Measurements from ENCODE around the gene TAS2R1. TPM values are rescaled to one million over a fixed set of nuclear protein-coding genes. Genes with fewer than 3 reads are reported as not detected.

The TAS2R1 gene
- total RNA-seq, 2 experiments from 2014 or later: not detected

DNA sequence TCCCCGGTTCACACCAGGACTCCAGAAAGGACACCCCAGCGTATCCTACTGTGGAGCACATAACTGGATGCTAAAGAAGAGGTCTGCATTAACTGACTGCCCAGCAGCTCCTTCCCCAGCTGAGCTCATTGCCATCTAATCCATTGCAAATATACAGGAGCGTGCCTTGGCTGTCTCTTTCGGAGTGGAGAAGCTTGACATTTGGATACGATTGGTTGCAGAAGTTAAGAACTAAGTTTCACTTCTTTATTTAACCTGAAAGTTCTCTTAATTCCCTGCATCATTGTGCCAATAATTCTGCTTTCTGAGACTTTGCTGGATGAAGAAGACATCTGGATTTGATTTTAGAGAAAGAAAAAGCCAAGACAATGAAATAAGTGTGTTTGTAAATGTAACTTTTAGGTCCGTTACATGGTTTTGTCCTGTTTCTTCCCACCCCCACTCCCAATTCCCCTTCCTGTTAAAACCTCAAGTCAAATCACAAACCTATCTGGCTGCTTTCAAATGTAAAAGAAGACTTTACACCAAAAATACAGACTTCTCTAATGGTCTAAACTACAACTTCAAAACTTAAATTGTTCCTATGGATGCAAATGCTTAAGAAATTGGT, 33.9 kb downstream of the TAS2R1 start:
- POLR2A ChIA-PET: no interaction called here
- no peak for ATAC-seq (ENCODE audit: poor library complexity)

DNA sequence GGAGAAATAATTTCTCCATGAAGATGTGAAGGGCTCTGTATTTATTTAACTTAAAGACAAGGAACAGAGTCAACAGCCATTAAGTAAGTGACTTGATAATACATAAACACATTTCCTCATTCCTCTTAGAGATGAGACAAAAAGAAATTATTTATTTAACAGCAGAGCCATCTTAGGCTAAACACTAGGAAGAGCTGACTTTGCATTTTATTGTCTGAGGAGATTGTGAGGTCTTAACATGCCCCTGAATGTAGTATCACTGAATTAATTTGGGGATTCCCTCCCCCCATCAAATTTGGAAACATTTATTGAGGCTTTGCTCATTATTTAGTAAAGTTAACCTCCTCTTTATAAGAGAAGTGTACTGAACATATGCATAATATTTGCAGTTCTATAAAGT, 35.2 kb downstream of the TAS2R1 start:
- Histone ChIP-seq H3K27me3 (ENCODE audit: control insufficient read depth in 1 of 2, insufficient read depth in 2 of 2, low read length in 2 of 2) (no peaks in the 10 kb centered on the region), H3K4me1 (ENCODE audit: insufficient read depth, low read length) (no peaks in the 10 kb centered on the region), H3K36me3 (ENCODE audit: insufficient read depth, low read length) (no peaks in the 10 kb centered on the region), H3K4me3 (ENCODE audit: low read length) (no peak overlapping the region), H3K9me3 (ENCODE audit: control insufficient read depth in 1 of 2, insufficient read depth in 1 of 2, low read length in 2 of 2) (peaks cover 0 to under 1% of the 10 kb centered on the region in 2 experiments), H3K27ac (ENCODE audit: low read depth in 1 of 2, low read length in 2 of 2) (no peak overlapping the region)
- intact Hi-C loops (cut with DNase I, micrococcal nuclease): no loop called here
- no peaks in the 10 kb centered on the region for H3K9me3 Mint-ChIP-seq
- ChIA-PET CTCF (no interaction called here), POLR2A (no interaction called here)
- no peaks in the 10 kb centered on the region for H3K27me3 Mint-ChIP-seq
- DNase-seq (no peak), ATAC-seq (ENCODE audit: poor library complexity) (no peak)
- TF ChIP-seq, protein P1, sequence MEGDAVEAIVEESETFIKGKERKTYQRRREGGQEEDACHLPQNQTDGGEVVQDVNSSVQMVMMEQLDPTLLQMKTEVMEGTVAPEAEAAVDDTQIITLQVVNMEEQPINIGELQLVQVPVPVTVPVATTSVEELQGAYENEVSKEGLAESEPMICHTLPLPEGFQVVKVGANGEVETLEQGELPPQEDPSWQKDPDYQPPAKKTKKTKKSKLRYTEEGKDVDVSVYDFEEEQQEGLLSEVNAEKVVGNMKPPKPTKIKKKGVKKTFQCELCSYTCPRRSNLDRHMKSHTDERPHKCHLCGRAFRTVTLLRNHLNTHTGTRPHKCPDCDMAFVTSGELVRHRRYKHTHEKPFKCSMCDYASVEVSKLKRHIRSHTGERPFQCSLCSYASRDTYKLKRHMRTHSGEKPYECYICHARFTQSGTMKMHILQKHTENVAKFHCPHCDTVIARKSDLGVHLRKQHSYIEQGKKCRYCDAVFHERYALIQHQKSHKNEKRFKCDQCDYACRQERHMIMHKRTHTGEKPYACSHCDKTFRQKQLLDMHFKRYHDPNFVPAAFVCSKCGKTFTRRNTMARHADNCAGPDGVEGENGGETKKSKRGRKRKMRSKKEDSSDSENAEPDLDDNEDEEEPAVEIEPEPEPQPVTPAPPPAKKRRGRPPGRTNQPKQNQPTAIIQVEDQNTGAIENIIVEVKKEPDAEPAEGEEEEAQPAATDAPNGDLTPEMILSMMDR (IDR thresholded peaks at IDR 0.05): no peak
- H3K36me3 Mint-ChIP-seq (ENCODE audit: low read depth): no peaks in the 10 kb centered on the region
- no peak overlapping the region for H3K27ac Mint-ChIP-seq
- H3K4me3 Mint-ChIP-seq: no peak overlapping the region
- no peaks in the 10 kb centered on the region for H3K4me1 Mint-ChIP-seq (ENCODE audit: low read depth)

More for the DNA sequence above, 33.9 kb downstream of the TAS2R1 start:
- TF ChIP-seq, protein P1 (IDR thresholded peaks at IDR 0.05): no peak
- H3K27me3 ChIP-seq (ENCODE audit: control insufficient read depth in 1 of 2, insufficient read depth in 2 of 2, low read length in 2 of 2): no peaks in the 10 kb centered on the region
- H3K27ac Mint-ChIP-seq: no peak overlapping the region
- H3K4me1 ChIP-seq (ENCODE audit: insufficient read depth, low read length): no peaks in the 10 kb centered on the region
- peaks cover 0 to 3% of the 10 kb centered on the region in 2 experiments for H3K9me3 ChIP-seq (ENCODE audit: control insufficient read depth in 1 of 2, insufficient read depth in 1 of 2, low read length in 2 of 2)
- H3K27me3 Mint-ChIP-seq: no peaks in the 10 kb centered on the region
- peaks cover 3% of the 10 kb centered on the region for H3K9me3 Mint-ChIP-seq
- no peaks in the 10 kb centered on the region for H3K36me3 Mint-ChIP-seq (ENCODE audit: low read depth)
- H3K4me1 Mint-ChIP-seq (ENCODE audit: low read depth): no peaks in the 10 kb centered on the region
- H3K36me3 ChIP-seq (ENCODE audit: insufficient read depth, low read length): no peaks in the 10 kb centered on the region
- CTCF ChIA-PET: no interaction called here
- DNase-seq: no peak
- H3K27ac ChIP-seq (ENCODE audit: low read depth in 1 of 2, low read length in 2 of 2): no peak overlapping the region
- no peak overlapping the region for H3K4me3 ChIP-seq (ENCODE audit: low read length)
- H3K4me3 Mint-ChIP-seq: no peak overlapping the region
- intact Hi-C loops (cut with DNase I, micrococcal nuclease): no loop called here

DNA sequence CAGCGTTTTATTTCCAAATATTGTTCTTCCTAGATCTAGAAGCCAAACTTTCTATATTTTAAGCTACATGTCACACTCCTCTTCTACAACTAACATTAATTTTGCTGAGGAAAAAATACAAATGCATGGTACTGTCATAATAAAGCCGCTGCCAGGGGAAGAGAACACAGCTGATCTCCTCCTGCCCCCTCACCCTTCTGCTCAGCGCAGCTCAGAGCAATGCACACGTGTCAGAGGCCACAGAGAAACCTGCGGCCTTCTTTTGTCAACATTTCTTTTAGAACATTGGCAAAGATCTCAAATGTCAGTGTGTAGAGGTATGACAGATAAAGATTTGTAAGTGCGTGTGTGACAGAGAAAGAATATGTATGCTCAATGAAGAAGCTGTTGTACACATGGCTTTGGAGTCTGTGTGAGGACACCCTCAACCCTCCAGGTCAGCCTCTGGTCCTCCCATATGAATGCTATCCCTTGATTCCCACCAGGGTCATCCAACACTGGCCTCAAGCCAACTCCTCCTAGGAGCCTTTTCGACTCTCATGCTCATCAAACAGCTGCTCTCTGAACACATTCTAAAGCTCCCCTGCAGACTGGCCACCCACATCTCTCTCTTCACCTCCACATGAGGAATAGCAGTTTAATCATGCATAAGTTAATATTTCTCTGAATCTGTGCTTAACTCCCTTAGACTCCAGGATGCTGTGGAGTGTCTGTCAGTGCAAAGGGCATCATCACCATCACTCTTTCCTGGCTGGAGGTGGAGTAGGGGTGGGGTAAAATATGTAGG, 40.9 kb downstream of the TAS2R1 start:
- Histone ChIP-seq H3K4me3 (ENCODE audit: low read length) (no peak overlapping the region), H3K27me3 (ENCODE audit: control insufficient read depth in 1 of 2, insufficient read depth in 2 of 2, low read length in 2 of 2) (no peaks in the 10 kb centered on the region), H3K27ac (ENCODE audit: low read depth in 1 of 2, low read length in 2 of 2) (no peak overlapping the region), H3K36me3 (ENCODE audit: insufficient read depth, low read length) (no peaks in the 10 kb centered on the region), H3K4me1 (ENCODE audit: insufficient read depth, low read length) (no peaks in the 10 kb centered on the region), H3K9me3 (ENCODE audit: control insufficient read depth in 1 of 2, insufficient read depth in 1 of 2, low read length in 2 of 2) (peaks cover 3 to 4% of the 10 kb centered on the region in 2 experiments)
- Mint-ChIP-seq H3K9me3 (peaks cover 3% of the 10 kb centered on the region), H3K4me3 (no peak overlapping the region), H3K27me3 (no peaks in the 10 kb centered on the region), H3K27ac (no peak overlapping the region), H3K4me1 (ENCODE audit: low read depth) (no peaks in the 10 kb centered on the region), H3K36me3 (ENCODE audit: low read depth) (no peaks in the 10 kb centered on the region)
- ATAC-seq (ENCODE audit: poor library complexity) (no peak), DNase-seq (no peak)
- CTCF ChIA-PET: no interaction called here
- TF ChIP-seq, protein P1 (IDR thresholded peaks at IDR 0.05): no peak
- intact Hi-C loops (cut with DNase I, micrococcal nuclease): no loop called here
- POLR2A ChIA-PET: no interaction called here
